Measurements from ENCODE around the gene SZT2.

SZT2 gene

DNA sequence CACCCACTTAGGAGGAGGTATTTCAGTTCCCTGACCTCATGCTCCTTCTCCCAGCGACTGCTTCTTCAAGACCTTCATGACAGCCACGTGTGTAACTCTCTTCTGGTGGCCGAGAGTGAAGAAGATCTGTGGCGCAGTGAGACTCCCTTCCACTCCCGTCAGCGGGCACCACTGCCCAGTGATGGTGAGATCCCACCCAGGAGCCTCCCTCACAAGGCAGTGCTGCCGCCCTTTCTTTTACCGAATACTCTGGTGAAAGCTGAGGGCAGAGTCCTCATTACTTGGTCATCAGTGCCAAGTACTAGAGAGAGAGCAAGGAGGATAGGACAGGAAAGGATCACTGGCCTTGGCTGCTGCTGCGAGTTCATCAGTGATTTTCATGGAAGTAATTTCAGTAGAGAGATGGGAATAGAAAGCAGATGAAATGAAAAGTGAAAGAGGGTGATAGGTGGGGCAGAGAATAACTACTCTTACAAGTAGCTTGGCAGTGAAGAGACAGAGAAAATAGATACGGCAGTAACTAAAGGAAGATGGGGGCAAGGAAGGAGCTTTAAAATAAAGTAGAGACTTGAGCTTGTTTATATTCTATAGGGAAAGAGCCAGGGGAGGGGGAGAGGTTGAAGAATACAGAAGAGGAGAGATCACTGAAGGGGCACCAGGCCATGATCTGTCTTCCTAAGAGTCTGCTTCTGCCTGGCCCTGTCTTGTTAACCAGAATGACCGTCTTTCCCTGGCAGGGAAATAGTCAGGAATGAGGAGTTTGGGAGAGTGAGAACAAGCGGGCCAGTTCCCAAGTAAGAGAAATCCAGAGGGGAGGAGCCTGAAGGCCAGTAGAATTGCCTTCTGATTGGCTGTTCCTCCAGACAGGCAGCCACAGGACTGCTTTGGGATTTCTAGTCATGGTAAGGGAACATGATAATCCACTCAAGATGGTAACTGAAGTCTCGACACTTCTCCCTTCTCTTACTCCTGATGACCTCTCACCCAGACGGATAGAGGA, 45.7 kb downstream of the SZT2 start:
- H3K4me3 ChIP-seq (replicated peaks; ENCODE audit: low read depth, low read length): no peak overlapping the region
- TF ChIP-seq, protein P1, sequence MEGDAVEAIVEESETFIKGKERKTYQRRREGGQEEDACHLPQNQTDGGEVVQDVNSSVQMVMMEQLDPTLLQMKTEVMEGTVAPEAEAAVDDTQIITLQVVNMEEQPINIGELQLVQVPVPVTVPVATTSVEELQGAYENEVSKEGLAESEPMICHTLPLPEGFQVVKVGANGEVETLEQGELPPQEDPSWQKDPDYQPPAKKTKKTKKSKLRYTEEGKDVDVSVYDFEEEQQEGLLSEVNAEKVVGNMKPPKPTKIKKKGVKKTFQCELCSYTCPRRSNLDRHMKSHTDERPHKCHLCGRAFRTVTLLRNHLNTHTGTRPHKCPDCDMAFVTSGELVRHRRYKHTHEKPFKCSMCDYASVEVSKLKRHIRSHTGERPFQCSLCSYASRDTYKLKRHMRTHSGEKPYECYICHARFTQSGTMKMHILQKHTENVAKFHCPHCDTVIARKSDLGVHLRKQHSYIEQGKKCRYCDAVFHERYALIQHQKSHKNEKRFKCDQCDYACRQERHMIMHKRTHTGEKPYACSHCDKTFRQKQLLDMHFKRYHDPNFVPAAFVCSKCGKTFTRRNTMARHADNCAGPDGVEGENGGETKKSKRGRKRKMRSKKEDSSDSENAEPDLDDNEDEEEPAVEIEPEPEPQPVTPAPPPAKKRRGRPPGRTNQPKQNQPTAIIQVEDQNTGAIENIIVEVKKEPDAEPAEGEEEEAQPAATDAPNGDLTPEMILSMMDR (IDR thresholded peaks at IDR 0.05; ENCODE audit: low read depth, low read length, missing control alignments): no peak
- DNase-seq (ENCODE audit: extremely low read depth, low read depth): no peak

DNA sequence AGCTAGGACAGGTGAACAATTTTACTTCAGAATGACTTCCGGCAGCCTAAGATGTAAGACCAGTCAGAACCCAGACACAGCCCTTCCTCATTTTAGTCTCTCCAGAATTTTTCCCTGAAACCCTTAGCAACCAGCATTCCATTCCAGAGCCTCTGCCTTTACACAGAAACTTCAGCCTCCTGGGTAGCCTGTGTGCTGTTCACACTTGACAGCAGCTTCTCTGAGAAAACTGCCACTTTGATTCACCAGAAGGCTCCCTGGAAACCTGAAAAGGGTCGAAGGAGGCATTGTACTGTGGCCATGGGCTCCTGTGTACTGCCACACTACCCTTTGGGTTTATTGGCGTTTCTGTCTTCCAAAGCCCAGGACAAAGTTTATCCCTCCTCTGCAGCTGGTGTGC, 46.7 kb downstream of the SZT2 start:
- H3K4me3 ChIP-seq (replicated peaks; ENCODE audit: low read depth, low read length): no peak overlapping the region
- TF ChIP-seq, protein P1 (IDR thresholded peaks at IDR 0.05; ENCODE audit: low read depth, low read length, missing control alignments): no peak
- no peak for DNase-seq (ENCODE audit: extremely low read depth, low read depth)

DNA sequence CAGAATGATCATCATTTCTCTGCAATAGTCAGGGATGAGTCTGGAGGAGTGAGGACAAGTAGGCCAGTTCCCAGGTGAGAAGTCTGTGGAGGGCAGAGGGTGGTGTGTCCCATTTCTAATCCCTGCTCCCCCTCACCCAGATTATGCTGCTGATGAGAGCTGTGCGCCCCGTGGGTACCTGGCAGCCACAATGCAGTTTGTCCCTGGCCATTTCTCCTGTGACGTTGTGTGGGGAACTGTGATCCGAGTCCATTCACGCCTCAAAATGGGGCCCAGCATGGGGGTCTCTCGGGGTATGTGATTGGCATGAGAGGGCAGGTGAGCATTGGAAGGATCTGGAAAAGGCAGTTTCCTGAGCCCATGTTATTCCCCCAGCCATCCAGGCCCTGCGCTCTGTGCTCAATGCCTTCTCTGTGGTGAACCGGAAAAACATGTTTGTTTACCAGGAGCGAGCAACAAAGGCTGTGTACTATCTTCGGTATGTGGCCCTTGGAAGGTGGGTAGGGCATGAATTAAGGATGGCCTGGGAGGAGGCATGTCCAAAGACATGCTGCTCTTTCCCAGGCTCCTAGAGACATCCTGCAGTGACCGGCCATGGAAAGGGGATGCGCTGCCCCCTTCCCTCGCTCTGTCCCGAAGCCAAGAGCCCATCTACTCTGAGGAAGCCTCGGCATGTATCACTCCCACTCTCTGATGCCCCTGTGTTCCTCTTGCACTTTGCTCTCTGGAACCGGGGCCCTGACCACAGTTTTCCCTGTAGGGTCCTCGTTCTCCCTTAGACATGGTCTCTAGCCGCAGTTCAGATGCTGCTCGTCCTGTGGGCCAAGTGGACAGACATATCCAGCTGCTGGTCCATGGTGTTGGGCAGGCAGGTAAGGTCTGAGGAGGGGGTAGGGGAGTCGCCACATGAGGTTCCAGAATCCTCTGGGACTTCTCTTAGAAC, 47.6 kb downstream of the SZT2 start:
- H3K4me3 ChIP-seq (replicated peaks; ENCODE audit: low read depth, low read length): no peak overlapping the region
- no peak for DNase-seq (ENCODE audit: extremely low read depth, low read depth)
- TF ChIP-seq, protein P1 (IDR thresholded peaks at IDR 0.05; ENCODE audit: low read depth, low read length, missing control alignments): no peak

DNA sequence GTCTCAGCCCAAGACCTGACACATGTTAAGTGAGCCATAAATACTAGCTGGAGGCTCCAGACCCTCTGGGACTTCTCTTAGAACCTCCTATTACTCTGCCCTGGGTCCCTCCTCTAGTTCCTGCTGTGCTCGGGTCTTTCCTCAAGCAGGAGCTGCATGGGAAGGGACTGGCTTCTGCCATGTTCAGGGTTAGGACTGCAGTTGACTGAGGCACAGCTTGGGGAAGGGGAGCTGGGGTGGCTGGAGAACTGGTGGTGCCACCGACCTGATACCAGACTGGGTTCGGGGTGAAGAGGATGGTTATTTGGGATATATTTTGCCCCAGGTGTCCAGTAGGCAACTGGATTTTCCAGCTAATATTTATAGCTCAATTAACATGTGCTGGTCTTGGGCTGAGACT, 48.3 kb downstream of the SZT2 start:
- TF ChIP-seq, protein P1 (IDR thresholded peaks at IDR 0.05; ENCODE audit: low read depth, low read length, missing control alignments): no peak
- no peak for DNase-seq (ENCODE audit: extremely low read depth, low read depth)
- no peak overlapping the region for H3K4me3 ChIP-seq (replicated peaks; ENCODE audit: low read depth, low read length)

DNA sequence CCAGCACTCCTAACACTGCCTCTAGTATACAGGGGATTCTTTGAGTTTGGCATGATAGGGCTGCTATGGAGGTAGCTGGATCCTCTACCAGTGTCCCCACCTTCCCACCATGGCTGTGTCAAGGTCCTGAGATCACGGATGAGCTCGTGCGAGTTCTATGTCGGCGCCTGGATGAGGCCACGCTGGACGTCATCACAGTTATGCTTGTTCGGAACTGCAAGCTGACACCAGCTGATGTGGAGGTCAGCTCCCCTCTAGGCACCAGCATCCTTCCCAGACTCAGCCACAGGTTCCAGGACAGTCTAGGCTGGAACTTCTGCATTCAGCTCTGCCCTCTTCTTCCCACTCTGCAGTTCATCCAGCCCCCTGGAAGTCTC, 48.9 kb downstream of the SZT2 start:
- TF ChIP-seq, protein P1 (IDR thresholded peaks at IDR 0.05; ENCODE audit: low read depth, low read length, missing control alignments): no peak
- DNase-seq (ENCODE audit: extremely low read depth, low read depth): no peak
- H3K4me3 ChIP-seq (replicated peaks; ENCODE audit: low read depth, low read length): no peak overlapping the region

DNA sequence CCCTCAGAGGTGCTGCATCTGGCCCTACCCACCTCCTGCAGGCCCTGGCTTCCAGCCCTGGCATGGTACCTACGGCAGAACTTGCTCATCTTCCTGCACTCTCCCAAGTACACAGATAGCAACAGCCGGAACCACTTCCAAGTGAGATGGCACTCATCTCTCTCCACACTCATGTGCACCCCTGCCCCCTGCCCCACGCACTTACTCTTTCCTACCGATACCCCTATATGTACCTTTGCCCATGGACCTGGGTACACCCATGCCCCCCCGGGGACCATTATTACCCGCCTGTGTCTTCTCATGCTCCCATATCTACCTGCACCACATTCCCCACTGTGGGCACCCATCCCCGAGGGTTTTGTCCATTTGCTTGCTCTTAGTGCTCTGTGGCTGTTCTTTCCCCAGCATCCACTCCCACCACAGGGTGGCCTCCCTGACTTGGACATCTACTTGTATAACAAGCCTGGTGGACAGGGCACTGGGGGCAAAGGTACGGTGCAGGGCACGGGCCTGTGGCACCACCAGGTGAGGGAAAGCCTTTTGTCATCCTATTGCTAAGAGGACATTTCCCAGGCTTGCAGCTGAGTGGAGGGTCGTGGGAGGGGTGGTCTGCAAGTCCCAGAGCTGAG, 49.4 kb downstream of the SZT2 start:
- DNase-seq (ENCODE audit: extremely low read depth, low read depth): no peak
- no peak overlapping the region for H3K4me3 ChIP-seq (replicated peaks; ENCODE audit: low read depth, low read length)
- TF ChIP-seq, protein P1 (IDR thresholded peaks at IDR 0.05; ENCODE audit: low read depth, low read length, missing control alignments): no peak

Measured in HFF-Myc (cell line).